DND-41 (cell line): Measurements from ENCODE around the gene DLX5.

ENCODE experiments used
- ATAC-seq: fragments of 200-7000 bp; cut with Tn5 transposase; 3 replicates; pipeline ENCODE4 v1.9.1; 2021; ENCODE audit warnings: low read depth; ENCODE audit not compliant: insufficient read depth
- DNase-seq: peaks from one replicate; pipeline ENCODE4 v3.0.0-alpha.2; 2020
- H2AFZ ChIP-seq: 2 replicates; pipeline ENCODE4 v1.6.0; 2012; ENCODE audit warnings: low read depth, low read length
- H3K27ac ChIP-seq: 2 replicates; pipeline ENCODE4 v1.5.1; 2012; ENCODE audit warnings: low read length, inconsistent platforms
- H3K27me3 ChIP-seq: fragments of 200-600 bp; sonication (generic); 2 replicates; pipeline ENCODE4 v1.6.0; 2012; ENCODE audit warnings: low read length, mild to moderate bottlenecking, inconsistent platforms; ENCODE audit not compliant: insufficient read depth, poor library complexity
- H3K36me3 ChIP-seq: 2 replicates; pipeline ENCODE4 v1.5.1; 2012; ENCODE audit warnings: low read length, inconsistent platforms; ENCODE audit not compliant: insufficient read depth
- H3K4me1 ChIP-seq: 2 replicates; pipeline ENCODE4 v1.5.1; 2012; ENCODE audit warnings: mild to moderate bottlenecking, low read length; ENCODE audit not compliant: insufficient read depth
- H3K4me2 ChIP-seq: 2 replicates; pipeline ENCODE4 v1.6.0; 2012; ENCODE audit warnings: mild to moderate bottlenecking, moderate library complexity, low read length, inconsistent platforms; ENCODE audit not compliant: insufficient read depth
- H3K4me3 ChIP-seq, 2 experiments: fragments of 200-600 bp in 1 of 2; shearing (Covaris generic) in 1 of 2; 2 replicates each; pipeline ENCODE4 v1.5.1; 2012 to 2016; ENCODE audit warnings: inconsistent platforms in 2 of 2, low read length in 2 of 2, mild to moderate bottlenecking in 2 of 2, low read depth in 1 of 2, moderate library complexity in 1 of 2
- H3K79me2 ChIP-seq: 2 replicates; pipeline ENCODE4 v1.6.0; 2012; ENCODE audit warnings: low read length, inconsistent platforms; ENCODE audit not compliant: insufficient read depth
- H3K9ac ChIP-seq: 2 replicates; pipeline ENCODE4 v1.6.0; 2012; ENCODE audit warnings: low read depth, mild to moderate bottlenecking, inconsistent platforms, low read length, moderate library complexity
- H3K9me3 ChIP-seq: 2 replicates; pipeline ENCODE4 v1.5.1; 2012; ENCODE audit warnings: low read length, moderate library complexity, mild to moderate bottlenecking, inconsistent platforms; ENCODE audit not compliant: insufficient read depth, severe bottlenecking
- H4K20me1 ChIP-seq: 2 replicates; pipeline ENCODE4 v1.6.0; 2012; ENCODE audit warnings: low read length; ENCODE audit not compliant: insufficient read depth
- EZH2 ChIP-seq: IDR thresholded peaks from 3 replicates; pipeline ENCODE4 v1.6.1; 2012; ENCODE audit warnings: borderline replicate concordance, low read depth, mild to moderate bottlenecking, moderate library complexity, low read length, inconsistent platforms; ENCODE audit not compliant: severe bottlenecking
- TF ChIP-seq, protein P1 (sequence below): IDR thresholded peaks from 2 replicates; pipeline ENCODE4 v1.5.1; 2012; ENCODE audit warnings: borderline replicate concordance, low read length, moderate library complexity, mild to moderate bottlenecking; ENCODE audit not compliant: poor library complexity, severe bottlenecking; ENCODE audit errors: extremely low read depth

DLX5 gene

DNA sequence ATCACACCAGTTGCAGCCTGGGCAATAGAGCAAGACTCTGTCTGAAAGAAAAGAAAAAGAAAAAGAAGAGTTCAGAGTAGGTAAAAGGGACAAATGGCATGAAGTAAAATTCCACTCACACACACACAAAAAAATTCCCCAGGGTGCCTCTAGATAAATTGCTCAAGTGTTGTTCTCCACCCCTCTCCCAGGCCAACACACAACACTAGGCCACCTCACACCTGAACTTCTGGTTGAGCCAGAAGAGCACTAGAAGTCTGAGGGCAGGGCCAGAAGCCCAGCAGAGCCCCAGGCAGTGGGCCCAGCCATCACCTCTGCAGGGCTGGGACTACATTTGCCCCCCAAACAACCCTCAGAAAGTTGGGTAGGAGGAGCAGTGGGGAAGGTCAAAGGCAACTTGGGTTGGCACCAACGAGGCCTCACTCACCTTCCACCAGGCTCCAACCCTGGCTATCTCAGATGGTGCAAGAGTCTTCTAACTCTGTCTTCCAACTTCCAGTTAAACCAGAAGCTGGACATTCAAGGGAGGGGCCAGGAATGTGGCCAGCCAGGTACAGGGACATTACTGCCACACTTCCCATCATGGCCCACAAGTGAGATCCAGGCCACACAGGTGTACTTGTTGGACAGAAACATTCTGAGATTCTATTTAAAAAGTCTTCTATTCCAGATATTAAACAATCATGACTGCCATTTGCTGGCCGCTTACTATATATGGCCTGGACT, 44.9 kb downstream of the DLX5 start:
- Histone ChIP-seq H3K9me3 (no peaks in the 10 kb centered on the region), H3K4me2 (no peak overlapping the region), H3K36me3 (no peaks in the 10 kb centered on the region), H3K4me1 (no peaks in the 10 kb centered on the region), H3K9ac (no peak overlapping the region), H3K79me2 (no peaks in the 10 kb centered on the region), H3K27ac (no peak overlapping the region), H4K20me1 (no peaks in the 10 kb centered on the region), H3K4me3 (no peak overlapping the region), H3K27me3 (no peaks in the 10 kb centered on the region), H2AFZ (no peak overlapping the region)
- ATAC-seq (no peak), DNase-seq (no peak)
- TF ChIP-seq EZH2, result no peak
- TF ChIP-seq, protein P1, sequence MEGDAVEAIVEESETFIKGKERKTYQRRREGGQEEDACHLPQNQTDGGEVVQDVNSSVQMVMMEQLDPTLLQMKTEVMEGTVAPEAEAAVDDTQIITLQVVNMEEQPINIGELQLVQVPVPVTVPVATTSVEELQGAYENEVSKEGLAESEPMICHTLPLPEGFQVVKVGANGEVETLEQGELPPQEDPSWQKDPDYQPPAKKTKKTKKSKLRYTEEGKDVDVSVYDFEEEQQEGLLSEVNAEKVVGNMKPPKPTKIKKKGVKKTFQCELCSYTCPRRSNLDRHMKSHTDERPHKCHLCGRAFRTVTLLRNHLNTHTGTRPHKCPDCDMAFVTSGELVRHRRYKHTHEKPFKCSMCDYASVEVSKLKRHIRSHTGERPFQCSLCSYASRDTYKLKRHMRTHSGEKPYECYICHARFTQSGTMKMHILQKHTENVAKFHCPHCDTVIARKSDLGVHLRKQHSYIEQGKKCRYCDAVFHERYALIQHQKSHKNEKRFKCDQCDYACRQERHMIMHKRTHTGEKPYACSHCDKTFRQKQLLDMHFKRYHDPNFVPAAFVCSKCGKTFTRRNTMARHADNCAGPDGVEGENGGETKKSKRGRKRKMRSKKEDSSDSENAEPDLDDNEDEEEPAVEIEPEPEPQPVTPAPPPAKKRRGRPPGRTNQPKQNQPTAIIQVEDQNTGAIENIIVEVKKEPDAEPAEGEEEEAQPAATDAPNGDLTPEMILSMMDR, result no peak

GRCh38 chr7:96977445-96977844, 47.2 kb downstream of the DLX5 start:
- H3K4me1 ChIP-seq, result no peaks in the 10 kb centered on the region
- H3K27me3 ChIP-seq, result no peaks in the 10 kb centered on the region
- no peaks in the 10 kb centered on the region for H4K20me1 ChIP-seq
- H2AFZ ChIP-seq, result no peak overlapping the region
- ATAC-seq (no peak), DNase-seq (no peak)
- no peak overlapping the region for H3K4me2 ChIP-seq
- H3K9ac ChIP-seq, result no peak overlapping the region
- TF ChIP-seq, protein P1, result no peak
- no peak for TF ChIP-seq EZH2
- H3K9me3 ChIP-seq, result no peaks in the 10 kb centered on the region
- H3K79me2 ChIP-seq, result no peaks in the 10 kb centered on the region
- H3K27ac ChIP-seq, result no peak overlapping the region
- H3K4me3 ChIP-seq, result no peak overlapping the region
- H3K36me3 ChIP-seq, result no peaks in the 10 kb centered on the region

DNA sequence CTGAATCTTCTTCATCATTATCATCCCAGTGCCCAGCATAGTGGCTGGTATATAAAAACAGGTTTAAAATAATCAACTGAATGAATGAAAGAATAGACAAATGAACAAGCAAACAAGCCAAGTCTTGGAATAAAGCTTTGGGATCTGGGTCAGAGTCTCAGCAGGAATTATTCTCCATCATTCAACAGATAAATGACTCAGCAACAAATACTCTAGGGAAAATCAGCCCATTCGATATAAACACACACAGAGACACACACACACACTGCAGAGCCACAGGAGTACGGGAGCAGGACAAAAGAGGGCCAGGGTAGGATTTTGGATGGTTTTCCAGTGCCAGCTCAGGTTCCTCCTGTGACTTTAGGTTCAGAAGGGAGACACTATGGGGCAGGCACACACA, 48.5 kb downstream of the DLX5 start:
- Histone ChIP-seq H3K79me2 (no peaks in the 10 kb centered on the region), H2AFZ (no peak overlapping the region), H3K4me1 (no peaks in the 10 kb centered on the region), H3K4me2 (no peak overlapping the region), H3K27ac (no peak overlapping the region), H3K9ac (no peak overlapping the region), H4K20me1 (no peaks in the 10 kb centered on the region), H3K9me3 (no peaks in the 10 kb centered on the region), H3K36me3 (no peaks in the 10 kb centered on the region), H3K4me3 (no peak overlapping the region), H3K27me3 (no peaks in the 10 kb centered on the region)
- no peak for DNase-seq
- no peak for ATAC-seq
- TF ChIP-seq EZH2, result no peak
- TF ChIP-seq, protein P1, result no peak

GRCh38 chr7:96973986-96974385, 50.6 kb downstream of the DLX5 start:
- no peaks in the 10 kb centered on the region for H4K20me1 ChIP-seq
- H2AFZ ChIP-seq, result no peak overlapping the region
- H3K36me3 ChIP-seq, result no peaks in the 10 kb centered on the region
- H3K4me3 ChIP-seq, result no peak overlapping the region
- H3K27ac ChIP-seq, result no peak overlapping the region
- DNase-seq (no peak), ATAC-seq (no peak)
- no peaks in the 10 kb centered on the region for H3K79me2 ChIP-seq
- no peak overlapping the region for H3K9ac ChIP-seq
- no peak for TF ChIP-seq EZH2
- TF ChIP-seq, protein P1, result no peak
- no peaks in the 10 kb centered on the region for H3K4me1 ChIP-seq
- H3K27me3 ChIP-seq, result no peaks in the 10 kb centered on the region
- no peak overlapping the region for H3K4me2 ChIP-seq
- no peaks in the 10 kb centered on the region for H3K9me3 ChIP-seq
